Sciatic nerve (tissue), 2 donors: ENCODE data around the gene DNAJC15. TPM values are rescaled to one million over a fixed set of nuclear protein-coding genes. Genes with fewer than 3 reads are reported as not detected.
"Not testable (repeated sequence)": the region's sequence is repeated elsewhere in the genome, so short reads cannot be mapped to it uniquely, and the experiment has no call there.

Experiments
- ATAC-seq: fragments of 200-7000 bp; cut with Tn5 transposase; one replicate; pipeline ENCODE4 v1.9.1; 2020; ENCODE audit warnings: mild to moderate bottlenecking, moderate library complexity
- DNase-seq: peaks from one replicate; pipeline ENCODE4 v3.0.0-alpha.2; 2020; ENCODE audit warnings: low spot score
- intact Hi-C: fragments of 100-400 bp; cut with DNase I; formaldehyde crosslinking; loops from one replicate; pipeline ENCODE4 v1.14.2; 2022
- total RNA-seq: library from RNA; stranded (reverse); fragmentation: NEBNext Ultra II Directional; extraction: Animal tissue kit (Norgen Biotek cat#: 25700); gene quantifications from one replicate; pipeline ENCODE4 v1.2.1, GENCODE V29; 2021
- donor health status: DM: no; HTN: no; CAD: no.
- donor health status: DM: no; HTN: no; CAD: no.

Gene DNAJC15
- total RNA-seq, 1 donor from 2014 or later, result 6.2 TPM

DNA sequence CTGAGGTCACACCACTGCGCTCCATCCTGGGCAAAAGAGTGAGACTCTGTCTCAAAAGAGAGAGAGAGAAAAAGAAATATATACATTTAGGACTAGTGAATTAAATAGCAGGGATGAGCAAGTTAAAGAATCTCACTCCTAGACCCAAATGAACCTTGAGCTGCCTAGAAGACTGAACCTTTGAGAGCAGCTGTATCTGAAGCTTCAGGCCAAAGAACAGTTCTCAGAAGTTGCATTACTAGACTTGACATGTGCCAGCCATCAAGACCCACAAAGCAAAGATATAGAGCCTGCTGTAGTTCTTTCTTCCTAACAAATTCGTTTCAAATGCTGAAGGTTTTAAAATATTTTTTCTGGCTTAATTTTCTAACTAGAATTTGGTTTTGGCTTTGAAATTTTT lies 16.6 kb downstream of the DNAJC15 start:
- no peak for ATAC-seq
- intact Hi-C loops, result no loop called here
- no peak for DNase-seq

GRCh38 chr13:43040581-43041368 lies 17.4 kb downstream of the DNAJC15 start:
- intact Hi-C loops, DNase-seq, ATAC-seq: not testable (repeated sequence)

GRCh38 chr13:43041369-43041921 lies 18.1 kb downstream of the DNAJC15 start:
- intact Hi-C loops, result no loop called here
- DNase-seq, result no peak
- no peak for ATAC-seq

DNA sequence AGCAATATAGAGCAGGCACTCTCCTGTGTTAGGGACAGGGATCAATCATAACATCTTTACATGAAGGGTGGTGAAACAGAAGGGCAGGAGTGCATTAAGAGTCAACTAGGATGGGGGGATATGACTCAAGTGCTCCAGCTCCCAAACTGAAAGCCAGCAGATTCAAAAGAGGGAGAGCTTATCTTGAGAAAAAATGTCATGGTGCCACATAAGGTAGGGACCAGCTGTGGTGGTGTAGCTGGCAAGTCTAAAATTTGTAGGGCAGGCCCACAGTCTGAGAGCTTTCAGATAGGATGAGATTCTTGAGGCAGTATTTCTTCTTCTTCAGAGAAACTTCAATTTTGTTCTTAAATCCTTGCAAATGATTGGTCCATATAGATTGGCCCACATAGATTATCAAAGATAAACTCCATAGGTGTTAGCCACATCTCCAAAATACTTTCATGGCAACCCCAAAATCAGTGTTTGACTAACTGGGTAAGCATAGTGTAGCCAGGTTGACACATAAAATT lies 19.1 kb downstream of the DNAJC15 start:
- ATAC-seq (no peak), DNase-seq (no peak)
- intact Hi-C loops, result no loop called here

- DNase-seq, result no peak
- intact Hi-C loops, result no loop called here
- ATAC-seq, result no peak
Observed at GRCh38 chr13:43044720-43045301, 21.4 kb downstream of the DNAJC15 start.

DNA sequence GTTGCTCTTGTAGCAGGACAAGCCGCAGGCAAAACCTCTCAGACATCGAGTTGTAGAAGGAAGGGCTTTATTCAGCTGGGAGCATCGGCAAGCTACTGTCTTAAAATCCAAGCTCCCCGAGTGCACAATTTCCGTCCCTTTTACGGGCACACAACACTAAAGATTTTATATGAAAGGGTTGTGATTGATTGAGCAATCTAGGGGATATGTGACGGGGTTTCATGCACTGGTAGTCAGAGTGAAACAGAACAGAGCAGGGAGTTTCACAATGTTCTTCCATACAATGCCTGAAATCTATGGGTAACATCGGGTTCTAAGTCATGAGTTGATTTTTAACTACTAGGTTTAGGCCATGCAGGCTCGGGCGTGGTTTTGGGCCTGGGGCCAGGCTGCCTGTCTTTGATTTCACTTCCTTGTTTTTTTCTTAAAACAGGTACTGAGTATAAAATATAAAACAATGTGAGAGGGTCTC lies 22.0 kb downstream of the DNAJC15 start:
- DNase-seq, intact Hi-C loops, ATAC-seq: not testable (repeated sequence)

DNA sequence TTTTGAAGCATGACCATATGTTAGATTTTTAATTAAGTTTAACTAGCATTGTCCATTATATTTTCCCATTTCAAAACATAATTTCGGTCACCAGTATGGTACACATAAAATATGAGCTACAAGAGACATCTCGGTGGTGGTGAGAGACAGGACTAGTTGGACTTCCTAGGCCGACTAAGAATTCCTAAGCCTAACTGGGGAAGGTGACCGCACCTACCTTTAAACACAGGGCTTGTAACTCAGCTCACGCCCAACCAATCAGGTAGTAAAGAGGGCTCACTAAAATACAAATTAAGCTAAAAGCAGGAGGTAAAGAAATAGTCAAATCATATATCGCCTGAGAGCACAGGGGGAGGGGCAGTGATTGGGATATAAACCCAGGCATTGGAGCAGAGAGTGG lies 22.9 kb downstream of the DNAJC15 start:
- ATAC-seq (no peak), DNase-seq (no peak)
- intact Hi-C loops, result no loop called here

- intact Hi-C loops, result no loop called here
- DNase-seq (no peak), ATAC-seq (peak; percentile 73)
Observed at GRCh38 chr13:43054803-43055802, 31.7 kb downstream of the DNAJC15 start.

DNA sequence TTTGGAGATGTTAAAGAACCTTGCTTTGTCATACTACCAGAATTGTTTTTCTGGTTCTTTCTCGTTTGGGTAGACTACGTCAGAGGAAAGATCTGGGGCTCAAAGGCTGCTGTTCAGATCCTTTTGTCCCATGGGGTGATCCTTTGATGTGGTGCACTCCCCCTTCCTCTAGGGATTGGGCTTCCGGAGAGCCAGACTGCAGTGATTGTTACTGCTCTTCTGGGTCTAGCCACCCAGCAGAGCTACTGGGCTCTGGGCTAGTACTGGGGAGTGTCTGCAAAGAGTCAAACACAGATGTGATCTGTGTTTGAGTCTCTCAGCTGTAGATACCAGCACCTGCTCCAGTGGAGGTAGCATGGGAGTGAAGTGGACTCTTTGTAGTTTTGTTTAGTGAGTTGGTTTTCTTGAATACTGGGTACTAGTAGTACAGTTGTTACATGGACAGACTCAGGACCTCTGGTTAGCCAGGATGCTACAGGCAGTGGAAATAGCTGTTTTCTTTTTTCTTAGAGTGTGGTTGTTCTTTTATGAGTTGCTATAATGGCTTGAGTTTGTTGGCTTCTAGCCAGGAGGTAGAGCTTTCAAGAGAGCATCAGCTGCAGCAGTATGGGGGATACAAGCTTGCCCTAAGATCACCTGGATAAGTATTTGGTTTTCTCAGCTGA lies 34.4 kb downstream of the DNAJC15 start:
- intact Hi-C loops, result no loop called here
- ATAC-seq (no peak), DNase-seq (no peak)

DNA sequence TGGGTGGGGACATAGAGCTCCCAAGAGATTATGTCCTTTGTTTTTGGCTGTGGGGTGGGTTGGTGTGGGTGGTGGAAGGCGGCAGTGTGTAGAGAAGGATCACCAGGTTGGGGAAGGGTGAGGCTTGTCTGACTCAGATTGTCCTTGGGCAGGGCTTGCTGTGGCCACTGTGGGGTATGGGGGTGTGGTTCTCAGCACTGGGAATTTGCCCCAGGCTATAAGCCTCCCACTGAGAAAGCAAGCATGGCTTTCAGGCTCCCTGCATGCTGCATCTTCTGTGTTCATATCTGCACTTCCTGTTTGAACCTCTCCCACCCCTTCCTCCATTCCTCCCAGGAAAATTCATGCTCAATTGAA lies 34.9 kb downstream of the DNAJC15 start:
- no peak for DNase-seq
- peak; percentile 58 for ATAC-seq
- intact Hi-C loops, result no loop called here

- DNase-seq (no peak), ATAC-seq (no peak)
- intact Hi-C loops, result no loop called here
Observed at GRCh38 chr13:43058831-43059230, 35.4 kb downstream of the DNAJC15 start.

GRCh38 chr13:43059779-43060178 lies 36.4 kb downstream of the DNAJC15 start:
- not testable (repeated sequence) for ATAC-seq

DNA sequence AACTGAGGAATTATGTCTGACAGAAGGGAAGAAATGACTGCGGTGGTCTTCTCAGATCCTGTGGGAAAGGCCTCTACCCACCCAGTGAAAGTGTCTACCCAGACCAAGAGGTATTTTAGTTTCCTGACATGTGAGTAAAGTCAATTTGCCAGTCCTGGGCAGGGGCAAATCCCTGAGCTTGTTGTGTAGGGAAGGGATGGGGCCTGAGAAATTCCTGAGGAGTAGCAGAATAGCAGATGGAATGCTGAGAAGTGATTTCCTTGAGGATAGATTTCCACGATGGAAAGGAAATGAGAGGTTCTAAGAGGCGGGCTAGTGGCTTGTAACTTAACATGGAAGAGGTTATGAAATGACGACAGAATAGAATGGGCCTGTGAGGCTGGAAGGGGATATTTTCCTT lies 37.4 kb downstream of the DNAJC15 start:
- intact Hi-C loops, ATAC-seq, DNase-seq: not testable (repeated sequence)

More at GRCh38 chr13:43059779-43060178, 36.4 kb downstream of the DNAJC15 start:
- DNase-seq, intact Hi-C loops: not testable (repeated sequence)

DNA sequence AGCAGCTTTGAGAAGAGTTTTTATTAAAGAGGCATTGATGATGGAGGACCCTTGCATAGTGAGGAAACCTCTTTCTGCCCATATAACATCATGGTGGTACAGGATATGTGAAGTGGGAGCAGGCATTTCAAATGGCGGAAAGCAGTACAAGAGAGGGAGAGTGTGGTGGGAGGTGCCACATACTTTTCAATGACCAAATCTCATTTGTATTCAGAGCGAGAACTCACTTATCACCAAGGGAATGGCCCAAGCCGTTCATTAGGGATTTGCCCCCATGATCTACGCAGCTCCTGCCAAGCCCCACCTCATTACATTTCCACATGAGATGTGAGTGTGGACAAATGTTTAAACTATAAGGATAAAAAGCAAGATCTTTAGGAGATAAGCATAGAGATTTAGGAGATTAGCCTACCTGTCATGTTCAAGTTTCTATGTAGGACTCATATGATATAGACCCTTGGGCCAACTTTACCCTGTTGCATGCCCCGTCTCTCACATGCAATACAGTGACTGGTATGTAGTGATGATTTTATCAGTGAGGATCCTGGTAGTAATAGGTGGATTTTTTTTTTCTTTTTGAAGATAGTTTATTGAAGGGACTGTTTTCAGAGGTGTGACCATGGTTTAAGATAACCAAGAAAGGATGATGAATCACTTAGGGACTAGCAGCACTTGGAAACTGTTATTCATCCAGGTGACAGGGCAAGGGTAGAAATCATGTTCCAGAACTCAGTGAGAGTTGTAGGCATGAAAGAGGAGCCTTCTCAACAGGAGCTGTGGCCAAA lies 38.3 kb downstream of the DNAJC15 start:
- ATAC-seq (no peak), DNase-seq (no peak)
- intact Hi-C loops, result no loop called here

DNA sequence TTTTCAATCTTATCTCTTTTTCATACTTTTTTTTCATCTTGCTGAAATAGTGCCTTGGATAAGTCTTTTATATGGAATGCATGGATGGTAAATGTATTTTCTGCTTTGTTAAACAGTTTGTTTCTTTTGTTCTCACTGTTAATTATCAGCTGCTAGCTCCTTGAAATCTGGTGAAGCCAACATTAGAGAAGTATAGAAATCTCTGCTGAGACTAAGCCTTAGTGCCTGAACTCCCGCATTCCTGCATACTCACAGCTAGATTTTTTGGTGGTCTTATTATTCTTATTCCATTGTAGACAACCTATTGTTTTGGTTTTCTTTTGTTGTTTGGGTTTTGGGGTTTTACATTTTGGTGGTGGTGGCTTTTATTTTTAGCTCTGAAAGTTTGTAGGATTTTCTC lies 48.4 kb downstream of the DNAJC15 start:
- intact Hi-C loops, result no loop called here
- ATAC-seq (no peak), DNase-seq (no peak)

DNA sequence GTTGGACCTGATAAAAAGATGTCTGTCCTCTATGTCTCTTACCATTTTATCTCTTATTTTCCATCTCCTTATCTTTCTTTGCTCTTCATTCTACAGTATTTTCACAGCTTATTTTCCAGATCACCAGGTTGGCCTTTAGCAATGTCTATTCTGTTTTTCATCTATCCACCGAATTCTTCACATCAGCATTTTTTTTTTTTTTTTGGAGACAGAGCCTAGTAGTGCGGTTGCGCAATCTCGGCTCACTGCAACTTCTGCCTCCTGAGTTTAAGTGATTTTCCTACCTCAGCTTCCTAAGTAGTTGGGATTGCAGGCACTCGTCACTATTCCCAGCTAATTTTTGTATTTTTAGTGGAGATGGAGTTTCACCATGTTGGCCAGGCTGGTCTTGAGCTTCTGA lies 49.0 kb downstream of the DNAJC15 start:
- intact Hi-C loops, result no loop called here
- peak; percentile 62 for DNase-seq
- peak; percentile 34 for ATAC-seq

GRCh38 chr13:43074824-43075510 lies 51.6 kb downstream of the DNAJC15 start:
- intact Hi-C loops, result no loop called here
- ATAC-seq, result no peak
- DNase-seq, result no peak
